GM23338 (cell line): ENCODE data around the gene IMMP2L. TPM values are rescaled to one million over a fixed set of nuclear protein-coding genes. Genes with fewer than 3 reads are reported as not detected.

Experiments used
- ATAC-seq: fragments of 200-7000 bp; cut with Tn5 transposase; 3 replicates; pipeline ENCODE4 v1.9.1; 2020
- DNase-seq: peaks from one replicate; pipeline ENCODE4 v3.0.0-alpha.2; 2015; ENCODE audit warnings: low spot score
- H2AFZ ChIP-seq: fragments of 200-600 bp; sonication (generic); 2 replicates; pipeline ENCODE4 v1.8.0; 2016; ENCODE audit warnings: antibody characterized with exemption, mild to moderate bottlenecking, moderate library complexity
- H3F3A ChIP-seq: fragments of 200-600 bp; sonication (generic); replicated peaks from 2 replicates; pipeline ENCODE4 v1.8.0; 2017; ENCODE audit warnings: antibody characterized with exemption, mixed run types, low read depth
- H3K27ac ChIP-seq: fragments of 200-600 bp; sonication (generic); 2 replicates; pipeline ENCODE4 v1.6.1; 2016; ENCODE audit warnings: low read depth
- H3K27me3 ChIP-seq: fragments of 200-600 bp; sonication (generic); 2 replicates; pipeline ENCODE4 v1.8.0; 2016; ENCODE audit warnings: mild to moderate bottlenecking, mixed run types, moderate library complexity; ENCODE audit not compliant: insufficient read depth
- H3K36me3 ChIP-seq: fragments of 200-600 bp; sonication (generic); 2 replicates; pipeline ENCODE4 v1.8.0; 2016; ENCODE audit warnings: mild to moderate bottlenecking; ENCODE audit not compliant: insufficient read depth
- H3K4me1 ChIP-seq: fragments of 200-600 bp; sonication (generic); 2 replicates; pipeline ENCODE4 v1.8.0; 2016; ENCODE audit warnings: mild to moderate bottlenecking, moderate library complexity; ENCODE audit not compliant: insufficient read depth
- H3K4me2 ChIP-seq: fragments of 200-600 bp; sonication (generic); 2 replicates; pipeline ENCODE4 v1.7.1; 2017; ENCODE audit warnings: mixed run types
- H3K4me3 ChIP-seq: fragments of 200-600 bp; sonication (generic); 2 replicates; pipeline ENCODE4 v1.6.1; 2016; ENCODE audit warnings: mixed run types
- H3K79me2 ChIP-seq: fragments of 200-600 bp; sonication (generic); replicated peaks from 2 replicates; pipeline ENCODE4 v1.8.0; 2017; ENCODE audit warnings: mild to moderate bottlenecking; ENCODE audit not compliant: insufficient read depth
- H3K9me2 ChIP-seq: fragments of 200-600 bp; sonication (generic); 2 replicates; pipeline ENCODE4 v1.8.0; 2017; ENCODE audit not compliant: insufficient read depth
- H4K20me1 ChIP-seq: fragments of 200-600 bp; sonication (generic); replicated peaks from 2 replicates; pipeline ENCODE4 v1.8.0; 2017; ENCODE audit warnings: mild to moderate bottlenecking; ENCODE audit not compliant: insufficient read depth
- H3K27ac Mint-ChIP-seq: 2 replicates; pipeline ENCODE4 v1.8.0; 2020; ENCODE audit warnings: inconsistent platforms, mild to moderate bottlenecking, moderate library complexity, mixed read lengths
- H3K27me3 Mint-ChIP-seq: 3 replicates; pipeline ENCODE4 v1.8.0; 2022; ENCODE audit warnings: low read depth, mild to moderate bottlenecking, moderate library complexity, mixed read lengths, inconsistent platforms; ENCODE audit not compliant: insufficient read depth, poor library complexity
- H3K36me3 Mint-ChIP-seq: 3 replicates; pipeline ENCODE4 v1.8.0; 2021; ENCODE audit warnings: low read depth, mild to moderate bottlenecking, inconsistent platforms, moderate library complexity, mixed read lengths
- H3K4me1 Mint-ChIP-seq: 3 replicates; pipeline ENCODE4 v1.8.0; 2020; ENCODE audit warnings: mild to moderate bottlenecking, inconsistent platforms, mixed read lengths
- H3K4me3 Mint-ChIP-seq: 3 replicates; pipeline ENCODE4 v1.8.0; 2021; ENCODE audit warnings: moderate library complexity, mild to moderate bottlenecking, inconsistent platforms, mixed read lengths
- H3K9me3 Mint-ChIP-seq: 3 replicates; pipeline ENCODE4 v1.8.0; 2020; ENCODE audit warnings: moderate library complexity, mild to moderate bottlenecking, inconsistent platforms, mixed read lengths
- CREB1 ChIP-seq: fragments of 250-450 bp; sonication (Bioruptor Pico); IDR thresholded peaks from 2 replicates; pipeline ENCODE4 v1.5.0; 2020; ENCODE audit warnings: low read depth, mild to moderate bottlenecking, moderate library complexity
- CTCF ChIP-seq, 2 experiments: fragments of 200-600 bp in 1 of 2; sonication (generic) in 1 of 2; conservative IDR thresholded peaks; 2 replicates each; pipeline versions ENCODE4 v1.5.1 to v1.6.1; 2016 to 2017; ENCODE audit warnings: antibody characterized with exemption in 2 of 2, low read depth in 2 of 2, mild to moderate bottlenecking in 2 of 2, moderate library complexity in 1 of 2
- ETS1 ChIP-seq: IDR thresholded peaks from 2 replicates; pipeline ENCODE4 v1.6.1; 2016; ENCODE audit warnings: antibody characterized with exemption
- EZH2 ChIP-seq: fragments of 200-600 bp; sonication (generic); IDR thresholded peaks from one replicate; pipeline ENCODE4 v1.8.0; 2017; ENCODE audit warnings: antibody characterized with exemption, mild to moderate bottlenecking, low read depth; ENCODE audit not compliant: unreplicated experiment
- EZH2phosphoT487 ChIP-seq: fragments of 200-600 bp; sonication (generic); IDR thresholded peaks from one replicate; pipeline ENCODE4 v1.8.1; 2018; ENCODE audit warnings: antibody characterized with exemption; ENCODE audit not compliant: unreplicated experiment
- JUNB ChIP-seq: IDR thresholded peaks from one replicate; pipeline ENCODE4 v1.6.1; 2016; ENCODE audit warnings: antibody characterized with exemption; ENCODE audit not compliant: unreplicated experiment
- NANOG ChIP-seq: IDR thresholded peaks from 2 replicates; pipeline ENCODE4 v1.6.1; 2016; ENCODE audit warnings: antibody characterized with exemption, borderline replicate concordance
- POLR2AphosphoS5 ChIP-seq: IDR thresholded peaks from 2 replicates; pipeline ENCODE4 v1.6.1; 2016; ENCODE audit warnings: antibody characterized with exemption, low read depth
- REST ChIP-seq: IDR thresholded peaks from one replicate; pipeline ENCODE4 v1.6.1; 2018; ENCODE audit warnings: antibody characterized with exemption; ENCODE audit not compliant: unreplicated experiment
- STAT1 ChIP-seq: IDR thresholded peaks from one replicate; pipeline ENCODE4 v1.6.1; 2016; ENCODE audit warnings: antibody characterized with exemption; ENCODE audit not compliant: unreplicated experiment
- ZNF114 ChIP-seq: fragments of 250-450 bp; sonication (Bioruptor Pico); IDR thresholded peaks from 2 replicates; pipeline ENCODE4 v1.5.0; 2020; ENCODE audit warnings: mild to moderate bottlenecking, moderate library complexity
- ZNF331 ChIP-seq: fragments of 250-450 bp; sonication (Bioruptor Pico); IDR thresholded peaks from 2 replicates; pipeline ENCODE4 v1.5.0; 2020; ENCODE audit warnings: low read depth, mild to moderate bottlenecking, moderate library complexity
- ZNF462 ChIP-seq: fragments of 250-450 bp; sonication (Bioruptor Pico); IDR thresholded peaks from 2 replicates; pipeline ENCODE4 v1.5.0; 2020; ENCODE audit warnings: mild to moderate bottlenecking, moderate library complexity
- polyA plus RNA-seq: library from polyadenylated mRNA; unstranded; fragments of >200 nt; fragmentation: Nextera tagmentation; extraction: Ambion mirVana; gene quantifications from 2 replicates; pipeline ENCODE4 v1.2.1, GENCODE V29; 2016
- total RNA-seq: library from RNA; depleted of rRNA; stranded (reverse); fragments of >200 nt; shearing (Covaris generic); gene quantifications from 2 replicates; pipeline ENCODE4 v1.2.3, GENCODE V29; 2014

Gene IMMP2L
- total and polyA plus RNA-seq, 2 experiments from 2014 or later: 7.3 to 14.0 TPM

GRCh38 chr7:111364413-111364812 lies 197.9 kb downstream of the IMMP2L start:
- Mint-ChIP-seq H3K9me3 (no peaks in the 10 kb centered on the region), H3K27ac (no peak overlapping the region), H3K4me3 (no peak overlapping the region), H3K4me1 (peaks cover 16% of the 10 kb centered on the region), H3K27me3 (no peaks in the 10 kb centered on the region), H3K36me3 (no peaks in the 10 kb centered on the region)
- no peak overlapping the region for H2AFZ ChIP-seq
- no peak for ATAC-seq
- 0 out of 2 replicates have a peak overlapping the region, but pooled peaks have one; percentile 8 for H3K4me2 ChIP-seq
- H3F3A ChIP-seq: no peaks in the 10 kb centered on the region
- H4K20me1 ChIP-seq: no peaks in the 10 kb centered on the region
- TF ChIP-seq CREB1 (no peak), ZNF331 (CRISPR knock-in tag) (no peak), REST (no peak), STAT1 (no peak), POLR2AphosphoS5 (no peak), JUNB (no peak), CTCF (conservative IDR thresholded peaks at IDR 0.05; ENCODE audit: low read depth in 2 of 2) (no peak), EZH2phosphoT487 (no peak), EZH2 (no peak), ZNF462 (CRISPR knock-in tag) (no peak), ETS1 (no peak), ZNF114 (CRISPR knock-in tag) (no peak), NANOG (no peak)
- H3K79me2 ChIP-seq: no peaks in the 10 kb centered on the region
- no peak overlapping the region for H3K27ac ChIP-seq
- H3K9me2 ChIP-seq: no peaks in the 10 kb centered on the region
- H3K27me3 ChIP-seq: no peaks in the 10 kb centered on the region
- no peaks in the 10 kb centered on the region for H3K36me3 ChIP-seq
- DNase-seq: no peak
- peaks cover 14% of the 10 kb centered on the region; the same call in 1 of the 2 replicates for H3K4me1 ChIP-seq
- H3K4me3 ChIP-seq: no peak overlapping the region
